Measurements from ENCODE around the gene C1QTNF6.
"Not testable (repeated sequence)": the region's sequence is repeated elsewhere in the genome, so short reads cannot be mapped to it uniquely, and the experiment has no call there.

C1QTNF6 gene

DNA sequence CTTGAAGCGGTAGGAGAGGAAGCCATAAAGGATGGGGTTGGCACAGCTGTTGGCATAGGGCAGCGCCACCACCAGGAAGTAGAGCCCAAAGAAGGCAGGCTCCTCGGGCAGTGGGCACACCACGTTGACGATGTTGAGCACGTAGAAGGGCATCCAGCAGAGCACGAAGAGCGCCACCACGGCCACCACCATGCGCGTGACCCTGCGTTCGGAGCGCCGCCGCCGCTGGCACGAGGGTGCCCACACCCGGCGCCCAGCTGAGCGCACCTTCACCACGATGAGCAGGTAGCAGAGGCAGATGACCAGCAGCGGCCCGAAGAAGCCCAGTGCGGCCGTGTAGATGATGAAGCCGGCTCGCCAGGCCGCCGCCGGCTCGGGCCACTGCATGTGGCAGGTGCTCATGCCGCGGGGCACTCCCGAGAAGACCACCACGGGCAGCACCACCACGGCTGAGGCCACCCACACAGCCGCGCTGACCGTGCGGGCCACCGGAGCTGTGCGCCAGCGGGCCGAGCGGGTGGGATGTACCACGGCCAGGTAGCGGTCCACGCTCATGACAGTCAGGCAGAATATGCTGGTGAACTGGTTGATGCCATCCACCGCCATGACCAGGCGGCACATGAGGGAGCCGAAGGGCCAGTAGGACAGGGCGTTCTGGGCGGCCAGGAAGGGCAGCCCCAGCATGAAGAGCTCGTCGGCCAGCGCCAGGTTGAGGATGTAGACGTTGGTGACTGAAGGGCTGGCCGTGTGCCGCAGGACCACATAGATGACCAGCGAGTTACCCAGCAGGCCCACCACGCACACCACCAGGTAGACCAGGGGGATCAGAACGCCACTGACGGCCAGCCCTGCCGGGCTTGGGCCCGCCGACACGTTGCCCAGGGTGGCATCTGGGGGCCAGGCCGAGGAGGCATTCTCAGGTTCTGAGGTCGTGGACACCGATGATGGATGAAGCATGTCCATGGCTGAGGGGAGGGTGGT, 19.1 kb upstream of the C1QTNF6 start:
- DNase-seq: no peak

- DNase-seq: no peak
Observed at GRCh38 chr22:37206118-37206840, 18.2 kb upstream of the C1QTNF6 start.

DNA sequence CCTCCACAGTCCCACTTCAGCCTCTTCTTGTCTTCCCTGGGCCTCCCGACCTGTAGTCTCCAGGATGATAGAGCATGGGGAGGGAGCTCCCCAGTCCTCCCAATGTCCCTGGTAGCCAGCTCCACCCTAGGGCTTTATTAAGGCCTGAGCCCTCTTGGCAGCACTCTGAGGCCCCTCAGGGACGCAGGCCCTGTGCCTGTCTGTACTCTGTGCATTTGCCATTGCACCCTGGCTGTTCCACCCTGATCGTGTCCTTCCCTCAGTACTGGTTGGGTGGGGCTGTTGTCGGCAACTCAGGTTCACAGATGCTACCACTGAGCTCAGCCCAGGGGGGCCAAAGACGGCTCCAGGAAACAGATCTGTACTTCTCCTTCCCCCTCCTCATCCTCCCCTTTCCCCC, 17.0 kb upstream of the C1QTNF6 start:
- DNase-seq: no peak

DNA sequence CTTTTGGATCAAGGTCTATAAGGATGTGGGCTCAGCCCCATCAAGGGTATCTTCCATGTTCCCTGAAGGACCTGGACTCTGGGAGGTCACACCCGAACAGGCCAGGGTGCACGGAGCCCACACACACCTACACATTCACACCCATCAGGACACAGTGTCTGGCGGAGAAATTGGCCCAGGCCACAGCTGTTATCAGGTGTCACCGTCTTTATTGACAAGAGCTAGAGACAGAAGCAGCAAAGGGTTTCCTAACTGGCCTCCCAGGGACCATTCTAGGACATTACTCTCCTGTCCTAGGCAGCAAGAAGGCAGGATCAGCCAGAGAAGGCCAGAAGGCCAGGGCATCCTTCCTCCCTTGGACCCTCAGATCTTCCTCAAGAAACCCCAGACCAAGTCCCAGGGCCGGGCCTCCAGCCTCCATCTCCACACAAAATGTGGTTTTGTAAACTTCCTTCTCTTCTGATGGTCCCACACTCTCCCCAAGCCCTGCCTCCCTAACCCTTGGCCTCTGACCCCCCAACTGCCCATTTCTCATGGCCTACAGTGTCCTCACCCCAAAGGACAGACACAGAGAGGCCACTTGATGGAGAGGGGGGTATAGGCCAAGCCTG, 16.1 kb upstream of the C1QTNF6 start:
- DNase-seq: no peak

DNA sequence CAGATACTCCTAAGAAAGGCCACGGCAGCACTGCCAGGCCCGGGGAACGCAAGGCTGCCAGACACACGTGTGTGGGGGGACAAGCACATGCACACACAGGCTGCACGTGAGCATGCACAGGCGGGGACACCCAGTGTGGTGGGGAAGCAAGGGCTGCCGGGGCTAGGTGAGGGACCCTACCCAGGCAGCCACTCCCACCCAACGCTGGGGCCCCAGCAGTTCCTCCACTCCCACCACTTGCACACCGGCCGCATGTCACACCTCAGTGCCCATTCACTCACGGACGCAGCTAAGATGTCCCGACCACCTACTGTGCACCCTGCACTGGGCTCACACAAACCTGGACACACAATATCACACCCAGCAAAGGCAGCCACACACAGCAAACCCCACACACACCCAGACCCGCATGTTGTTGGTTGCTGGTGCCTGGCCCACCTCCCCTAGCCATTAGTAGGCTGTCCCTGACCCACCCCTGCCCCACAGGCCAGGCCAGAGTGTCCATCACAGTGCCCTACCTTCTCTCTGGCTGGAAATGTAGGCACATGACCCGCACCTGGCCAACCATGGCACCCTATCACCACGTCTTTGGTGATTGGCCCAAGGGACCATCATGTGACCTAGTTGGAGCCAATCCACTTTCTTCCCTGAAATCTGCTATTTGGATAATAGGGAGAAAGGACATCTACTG, 15.5 kb upstream of the C1QTNF6 start:
- DNase-seq: no peak

GRCh38 chr22:37202716-37203115, 14.7 kb upstream of the C1QTNF6 start:
- DNase-seq: no peak

DNA sequence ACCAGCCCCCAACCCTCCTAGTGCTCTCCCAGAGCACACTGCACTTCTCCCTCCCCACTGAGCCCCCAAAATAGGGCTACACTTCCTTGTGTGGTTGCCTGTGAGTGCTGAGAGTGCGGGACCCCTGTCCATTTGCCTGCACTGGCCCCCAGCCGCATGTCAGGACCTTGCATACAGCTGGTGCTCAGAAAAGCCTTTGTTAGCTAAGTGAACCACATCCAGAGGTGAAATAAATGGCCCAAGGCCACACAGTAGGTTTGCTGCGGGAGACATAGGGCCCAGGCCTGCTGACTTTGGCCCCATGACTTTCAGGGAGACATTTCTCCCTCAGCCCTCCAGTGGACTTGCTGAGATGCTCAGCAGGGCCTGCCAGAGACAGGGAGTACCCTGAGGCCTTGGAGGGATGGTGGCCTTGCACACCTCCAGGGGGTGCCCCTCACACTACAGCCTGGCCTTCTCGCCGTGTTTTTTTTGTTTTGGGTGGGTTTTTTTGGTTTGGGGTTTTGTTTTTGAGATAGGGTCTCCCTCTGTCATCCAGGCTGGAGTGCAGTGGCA, 14.0 kb upstream of the C1QTNF6 start:
- no peak for DNase-seq

DNA sequence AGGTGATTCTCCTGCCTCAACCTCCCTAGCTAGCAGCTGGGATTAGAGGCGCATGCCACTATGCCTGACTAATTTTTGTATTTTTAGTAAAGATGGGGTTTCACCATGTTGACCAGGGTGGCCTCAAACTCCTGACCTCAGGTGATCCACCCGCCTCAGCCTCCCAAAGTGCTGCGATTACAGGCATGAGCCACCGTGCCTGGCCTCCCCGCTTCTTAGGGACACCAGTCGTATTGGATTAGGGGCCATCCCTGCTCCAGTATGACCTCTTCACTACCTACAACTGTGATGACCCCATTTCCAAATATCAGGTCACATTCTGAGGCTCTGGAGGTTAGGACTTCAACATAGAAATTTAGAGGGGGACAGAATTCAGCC, 13.4 kb upstream of the C1QTNF6 start:
- DNase-seq: not testable (repeated sequence)

DNA sequence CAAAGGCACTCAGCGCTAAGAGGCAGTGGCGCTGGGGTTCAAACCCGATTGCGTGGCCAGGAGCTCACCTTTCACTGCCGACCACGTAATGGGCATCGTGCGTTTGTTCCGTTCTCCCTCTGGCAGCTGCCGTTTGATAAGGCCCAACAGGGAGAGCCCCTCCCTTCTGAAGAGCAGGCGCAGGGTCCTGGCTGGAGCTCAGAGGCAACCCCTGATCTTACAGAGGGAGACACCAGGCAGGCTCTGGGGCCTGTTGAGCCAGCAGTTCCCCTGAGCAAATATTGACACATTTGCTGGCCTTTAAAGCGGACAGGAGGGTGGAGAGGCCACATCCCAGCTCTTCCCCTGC, 11.7 kb upstream of the C1QTNF6 start:
- no peak for DNase-seq

- peak; percentile 94 for DNase-seq
Observed at GRCh38 chr22:37199103-37199759, 11.2 kb upstream of the C1QTNF6 start.

- DNase-seq: peak; percentile 69
Observed at GRCh38 chr22:37198258-37199102, 10.4 kb upstream of the C1QTNF6 start.

- no peak for DNase-seq
Observed at GRCh38 chr22:37197451-37198257, 9.6 kb upstream of the C1QTNF6 start.

GRCh38 chr22:37196539-37197450, 8.7 kb upstream of the C1QTNF6 start:
- no peak for DNase-seq

DNA sequence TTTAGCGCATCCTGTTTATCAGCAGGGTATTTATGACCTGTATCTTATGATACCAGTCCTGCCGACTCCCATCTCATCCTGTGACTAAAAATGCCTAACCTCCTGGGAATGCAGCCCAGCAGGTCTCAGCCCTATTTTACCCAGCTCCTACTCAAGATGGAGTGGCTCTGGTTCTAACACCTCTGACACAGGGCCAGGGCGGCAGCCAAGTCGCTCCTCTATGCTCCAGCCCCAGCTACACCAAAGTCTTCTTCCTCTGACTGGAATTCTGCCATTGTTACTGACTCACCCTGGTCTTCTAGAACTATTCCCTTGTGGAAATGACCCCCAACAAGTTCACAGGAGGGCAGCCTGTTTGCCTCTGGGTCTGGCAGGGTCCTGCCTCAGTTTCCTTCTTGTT, 7.9 kb upstream of the C1QTNF6 start:
- no peak for DNase-seq

- no peak for DNase-seq
Observed at GRCh38 chr22:37194750-37195149, 6.7 kb upstream of the C1QTNF6 start.

- DNase-seq: no peak
Observed at GRCh38 chr22:37193629-37194191, 5.7 kb upstream of the C1QTNF6 start.

DNA sequence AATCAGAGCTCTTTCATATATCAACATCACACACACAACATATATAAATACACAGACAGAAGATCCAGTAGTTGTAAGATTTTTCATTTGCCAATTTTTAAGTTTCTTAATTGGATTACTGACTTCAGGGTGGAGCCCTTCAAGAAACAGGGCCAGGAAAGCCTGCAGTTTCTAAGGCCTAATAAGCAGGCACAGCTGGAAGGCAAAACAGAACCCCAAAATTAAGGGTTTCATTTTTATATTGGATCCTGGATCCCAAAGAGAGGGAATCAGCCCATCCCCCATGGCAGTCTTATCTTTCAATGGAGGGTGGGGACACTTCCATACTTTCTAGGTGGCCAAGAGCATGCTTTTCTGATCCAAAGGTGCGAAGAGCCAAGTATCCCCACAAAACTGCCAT, 4.7 kb upstream of the C1QTNF6 start:
- no peak for DNase-seq

DNA sequence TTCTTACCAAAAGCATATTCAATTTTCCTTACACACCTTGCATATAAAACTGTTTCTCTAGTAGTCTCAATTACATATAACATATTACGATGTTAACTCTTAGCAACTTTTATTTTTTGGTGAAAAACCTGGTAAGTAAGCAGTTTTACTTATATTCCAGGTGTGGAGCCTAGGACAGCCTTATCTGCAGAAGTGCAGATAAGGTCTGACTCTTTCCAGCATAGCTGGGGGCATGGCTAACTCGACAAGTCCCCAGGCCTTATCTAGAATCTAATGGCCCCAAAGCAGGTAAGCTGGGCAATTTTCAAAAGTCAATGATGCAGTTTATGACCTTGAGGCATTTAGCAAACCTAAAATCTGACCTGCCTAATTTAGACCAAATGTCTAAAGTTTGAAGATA, 4.2 kb upstream of the C1QTNF6 start:
- DNase-seq: no peak

GRCh38 chr22:37190262-37190780, 2.3 kb upstream of the C1QTNF6 start:
- DNase-seq: no peak
